ENCODE data around the gene SYCE1. TPM values are rescaled to one million over a fixed set of nuclear protein-coding genes. Genes with fewer than 3 reads are reported as not detected.
"Not testable (repeated sequence)": the region's sequence is repeated elsewhere in the genome, so short reads cannot be mapped to it uniquely, and the experiment has no call there.

The SYCE1 gene
- total RNA-seq, 2 experiments from 2014 or later = not detected

DNA sequence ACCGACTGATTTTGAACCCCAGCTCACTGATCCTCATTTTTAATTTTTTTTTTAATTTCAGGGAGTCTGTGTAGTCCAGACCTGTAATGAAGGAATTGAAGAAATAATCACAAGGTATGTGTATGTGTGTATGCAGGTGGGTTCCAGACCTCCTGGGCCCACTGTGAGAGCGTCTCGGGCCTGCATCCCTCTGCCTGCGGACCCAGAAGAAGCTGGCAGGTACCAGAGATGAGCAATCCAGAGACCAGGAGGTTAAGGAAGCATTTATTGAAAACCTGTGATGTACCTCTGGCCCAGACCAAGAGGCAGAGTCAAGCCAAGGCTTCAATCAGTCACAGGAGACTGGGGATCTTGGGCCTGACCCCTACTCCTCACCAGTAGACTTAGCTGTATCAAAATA, 10.8 kb downstream of the SYCE1 start:
- H3K4me3 ChIP-seq (ENCODE audit: low read depth, low read length, poor library complexity, severe bottlenecking) = no peak overlapping the region
- TF ChIP-seq, protein P1, sequence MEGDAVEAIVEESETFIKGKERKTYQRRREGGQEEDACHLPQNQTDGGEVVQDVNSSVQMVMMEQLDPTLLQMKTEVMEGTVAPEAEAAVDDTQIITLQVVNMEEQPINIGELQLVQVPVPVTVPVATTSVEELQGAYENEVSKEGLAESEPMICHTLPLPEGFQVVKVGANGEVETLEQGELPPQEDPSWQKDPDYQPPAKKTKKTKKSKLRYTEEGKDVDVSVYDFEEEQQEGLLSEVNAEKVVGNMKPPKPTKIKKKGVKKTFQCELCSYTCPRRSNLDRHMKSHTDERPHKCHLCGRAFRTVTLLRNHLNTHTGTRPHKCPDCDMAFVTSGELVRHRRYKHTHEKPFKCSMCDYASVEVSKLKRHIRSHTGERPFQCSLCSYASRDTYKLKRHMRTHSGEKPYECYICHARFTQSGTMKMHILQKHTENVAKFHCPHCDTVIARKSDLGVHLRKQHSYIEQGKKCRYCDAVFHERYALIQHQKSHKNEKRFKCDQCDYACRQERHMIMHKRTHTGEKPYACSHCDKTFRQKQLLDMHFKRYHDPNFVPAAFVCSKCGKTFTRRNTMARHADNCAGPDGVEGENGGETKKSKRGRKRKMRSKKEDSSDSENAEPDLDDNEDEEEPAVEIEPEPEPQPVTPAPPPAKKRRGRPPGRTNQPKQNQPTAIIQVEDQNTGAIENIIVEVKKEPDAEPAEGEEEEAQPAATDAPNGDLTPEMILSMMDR (conservative IDR thresholded peaks at IDR 0.05; ENCODE audit: low read length) = no peak
- TF ChIP-seq EZH2phosphoT487 (IDR thresholded peaks at IDR 0.05; ENCODE audit: borderline replicate concordance, low read depth, low read length) = no peak
- no peak for DNase-seq (ENCODE audit: low spot score)
- H4K20me1 ChIP-seq (ENCODE audit: insufficient read depth, low read length) = no peaks in the 10 kb centered on the region
- ChIA-PET CTCF (ENCODE audit: unreplicated experiment) (no interaction called here), POLR2A (no interaction called here)
- no peak overlapping the region for H3K4me2 ChIP-seq (ENCODE audit: low read length)
- intact Hi-C loops (cut with micrococcal nuclease; ENCODE audit: unreplicated experiment) = no loop called here
- H3K9me3 ChIP-seq (ENCODE audit: low read length) = no peaks in the 10 kb centered on the region
- no peak overlapping the region for H2AFZ ChIP-seq (ENCODE audit: low read length)
- no peaks in the 10 kb centered on the region for H3K79me2 ChIP-seq (ENCODE audit: insufficient read depth, low read depth, low read length)
- no peaks in the 10 kb centered on the region; the same call in 1 of the 2 replicates for H3K9me2 ChIP-seq (ENCODE audit: insufficient read depth, low read length)
- H3K27ac ChIP-seq (ENCODE audit: low read depth, low read length, poor library complexity, severe bottlenecking) = no peak overlapping the region
- H3K36me3 ChIP-seq (ENCODE audit: insufficient read depth, low read length) = no peaks in the 10 kb centered on the region
- BruUV-seq (replicated peaks) = no TSS peak
- no peaks in the 10 kb centered on the region for H3K4me1 ChIP-seq (ENCODE audit: insufficient read depth, low read length, poor library complexity, severe bottlenecking)

DNA sequence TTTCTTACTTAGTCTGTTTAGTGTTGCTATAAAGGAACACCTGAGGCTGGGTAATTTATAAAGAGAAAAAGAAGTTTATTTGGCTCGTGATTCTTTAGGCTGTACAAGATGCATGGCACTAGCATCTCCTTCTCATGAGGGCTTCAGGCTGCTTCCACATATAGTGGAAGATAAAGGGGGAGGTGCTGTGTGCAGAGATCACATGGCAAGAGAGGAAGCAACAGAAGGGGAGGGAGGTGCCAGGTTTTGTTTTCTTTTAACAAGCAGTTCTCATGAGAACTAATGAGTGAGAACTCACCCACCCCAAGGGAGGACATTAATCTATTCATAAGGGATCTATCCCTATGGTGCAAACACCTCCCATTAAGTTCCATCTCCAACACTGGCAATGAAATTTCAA, 20.9 kb downstream of the SYCE1 start:
- Histone ChIP-seq H4K20me1 (ENCODE audit: insufficient read depth, low read length) (no peaks in the 10 kb centered on the region), H3K79me2 (ENCODE audit: insufficient read depth, low read depth, low read length) (no peaks in the 10 kb centered on the region), H3K9me3 (ENCODE audit: low read length) (no peaks in the 10 kb centered on the region), H3K4me3 (ENCODE audit: low read depth, low read length, poor library complexity, severe bottlenecking) (no peak overlapping the region), H2AFZ (ENCODE audit: low read length) (no peak overlapping the region), H3K4me1 (ENCODE audit: insufficient read depth, low read length, poor library complexity, severe bottlenecking) (no peaks in the 10 kb centered on the region), H3K36me3 (ENCODE audit: insufficient read depth, low read length) (no peaks in the 10 kb centered on the region), H3K27ac (ENCODE audit: low read depth, low read length, poor library complexity, severe bottlenecking) (no peak overlapping the region), H3K4me2 (ENCODE audit: low read length) (no peak overlapping the region), H3K9me2 (ENCODE audit: insufficient read depth, low read length) (no peaks in the 10 kb centered on the region)
- no TSS peak for BruUV-seq (replicated peaks)
- ChIA-PET POLR2A (no interaction called here), CTCF (ENCODE audit: unreplicated experiment) (no interaction called here)
- DNase-seq (ENCODE audit: low spot score) = no peak
- TF ChIP-seq, protein P1 (conservative IDR thresholded peaks at IDR 0.05; ENCODE audit: low read length) = no peak
- TF ChIP-seq EZH2phosphoT487 (IDR thresholded peaks at IDR 0.05; ENCODE audit: borderline replicate concordance, low read depth, low read length) = no peak
- intact Hi-C loops (cut with micrococcal nuclease; ENCODE audit: unreplicated experiment) = no loop called here

DNA sequence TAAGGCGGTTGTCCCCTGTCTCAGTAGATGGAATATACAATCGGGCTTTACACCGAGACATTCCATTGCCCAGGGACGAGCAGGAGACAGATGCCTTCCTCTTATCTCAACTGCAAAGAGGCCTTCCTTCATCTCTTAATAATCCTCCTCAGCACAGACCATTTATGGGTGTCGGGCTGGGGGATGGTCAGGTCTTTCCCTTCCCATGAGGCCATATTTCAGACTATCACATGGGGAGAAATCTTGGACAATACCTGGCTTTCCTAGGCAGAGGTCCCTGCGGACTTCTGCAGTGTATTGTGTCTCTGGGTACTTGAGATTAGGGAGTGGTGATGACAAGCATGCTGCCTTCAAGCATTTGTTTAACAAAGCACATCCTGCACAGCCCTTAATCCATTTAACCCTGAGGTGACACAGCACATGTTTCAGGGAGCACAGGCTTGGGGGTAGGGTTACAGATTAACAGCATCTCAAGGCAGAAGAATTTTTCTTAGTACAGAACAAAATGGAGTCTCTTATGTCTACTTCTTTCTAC, 23.9 kb downstream of the SYCE1 start:
- intact Hi-C loops (cut with micrococcal nuclease; ENCODE audit: unreplicated experiment); CTCF ChIA-PET (ENCODE audit: unreplicated experiment); BruUV-seq (replicated peaks); H3K79me2 ChIP-seq (ENCODE audit: insufficient read depth, low read depth, low read length); POLR2A ChIA-PET; H3K36me3 ChIP-seq (ENCODE audit: insufficient read depth, low read length); H3K27ac ChIP-seq (ENCODE audit: low read depth, low read length, poor library complexity, severe bottlenecking); H3K9me2 ChIP-seq (ENCODE audit: insufficient read depth, low read length); DNase-seq (ENCODE audit: low spot score); H4K20me1 ChIP-seq (ENCODE audit: insufficient read depth, low read length); H3K4me2 ChIP-seq (ENCODE audit: low read length); H3K9me3 ChIP-seq (ENCODE audit: low read length); H3K4me3 ChIP-seq (ENCODE audit: low read depth, low read length, poor library complexity, severe bottlenecking); H3K4me1 ChIP-seq (ENCODE audit: insufficient read depth, low read length, poor library complexity, severe bottlenecking); H2AFZ ChIP-seq (ENCODE audit: low read length): not testable (repeated sequence)
